T-helper 2 cell treated with Interferon-gamma antibody and Interleukin-4, amounts not matched to agents 100 ng/mL and 5 ng/mL, for 36 hours (primary cell): ENCODE measurements around the gene AUTS2. TPM values are rescaled to one million over a fixed set of nuclear protein-coding genes. Genes with fewer than 3 reads are reported as not detected.
"Not testable (repeated sequence)": the region's sequence is repeated elsewhere in the genome, so short reads cannot be mapped to it uniquely, and the experiment has no call there.

Experiments used
- intact Hi-C: fragments of 100-400 bp; cut with micrococcal nuclease; formaldehyde crosslinking; loops from one replicate; pipeline ENCODE4 v1.15.1; 2023
- total RNA-seq: library from RNA; stranded (reverse); gene quantifications from 2 replicates; pipeline ENCODE4 v1.2.3, GENCODE V29; 2022

The AUTS2 gene
- total RNA-seq, 1 donor from 2014 or later: 3.3 TPM

GRCh38 chr7:69782917-69783684 is 184.8 kb downstream of the AUTS2 start:
- intact Hi-C loops: no loop called here

GRCh38 chr7:69786130-69786529 is 187.9 kb downstream of the AUTS2 start:
- intact Hi-C loops: not testable (repeated sequence)

- intact Hi-C loops: no loop called here
Measured at GRCh38 chr7:69786730-69787395, 188.6 kb downstream of the AUTS2 start.

- intact Hi-C loops: no loop called here
Measured at GRCh38 chr7:69787736-69788431, 189.6 kb downstream of the AUTS2 start.

- intact Hi-C loops: no loop called here
Measured at GRCh38 chr7:69789563-69789962, 191.3 kb downstream of the AUTS2 start.

GRCh38 chr7:69790977-69791724 is 192.9 kb downstream of the AUTS2 start:
- intact Hi-C loops: no loop called here

- intact Hi-C loops: no loop called here
Measured at GRCh38 chr7:69791739-69792138, 193.5 kb downstream of the AUTS2 start.

- intact Hi-C loops: no loop called here
Measured at GRCh38 chr7:69795932-69796331, 197.7 kb downstream of the AUTS2 start.

GRCh38 chr7:69796416-69796815 is 198.1 kb downstream of the AUTS2 start:
- intact Hi-C loops: no loop called here

- intact Hi-C loops: no loop called here
Measured at GRCh38 chr7:69799048-69799697, 200.9 kb downstream of the AUTS2 start.

- intact Hi-C loops: no loop called here
Measured at GRCh38 chr7:69799990-69800389, 201.7 kb downstream of the AUTS2 start.

- intact Hi-C loops: no loop called here
Measured at GRCh38 chr7:69800495-69800894, 202.2 kb downstream of the AUTS2 start.

GRCh38 chr7:69801729-69802682 is 203.7 kb downstream of the AUTS2 start:
- intact Hi-C loops: no loop called here

- intact Hi-C loops: no loop called here
Measured at GRCh38 chr7:69803699-69804516, 205.6 kb downstream of the AUTS2 start.

- intact Hi-C loops: no loop called here
Measured at GRCh38 chr7:69804962-69805361, 206.7 kb downstream of the AUTS2 start.

GRCh38 chr7:69808391-69808790 is 210.1 kb downstream of the AUTS2 start:
- intact Hi-C loops: no loop called here

GRCh38 chr7:69811476-69812308 is 213.4 kb downstream of the AUTS2 start:
- intact Hi-C loops: no loop called here

GRCh38 chr7:69812756-69813155 is 214.5 kb downstream of the AUTS2 start:
- intact Hi-C loops: no loop called here
